HG02981 (cell line): Measurements from ENCODE around the gene LUZP4.
"Not testable (repeated sequence)": the region's sequence is repeated elsewhere in the genome, so short reads cannot be mapped to it uniquely, and the experiment has no call there.

Source experiments
- ATAC-seq: cut with Tn5 transposase; IDR thresholded peaks from one replicate; pipeline ENCODE4 v1.9.1; 2021; ENCODE audit warnings: mild to moderate bottlenecking, moderate library complexity; ENCODE audit not compliant: unreplicated experiment

LUZP4 gene

GRCh38 chrX:115289465-115289864 is at the start of gene LUZP4:
LUZP4 (plus strand) TSS chrX:115289715; CDS start chrX:115289760, 45 bp downstream.
- ATAC-seq = no peak

DNA sequence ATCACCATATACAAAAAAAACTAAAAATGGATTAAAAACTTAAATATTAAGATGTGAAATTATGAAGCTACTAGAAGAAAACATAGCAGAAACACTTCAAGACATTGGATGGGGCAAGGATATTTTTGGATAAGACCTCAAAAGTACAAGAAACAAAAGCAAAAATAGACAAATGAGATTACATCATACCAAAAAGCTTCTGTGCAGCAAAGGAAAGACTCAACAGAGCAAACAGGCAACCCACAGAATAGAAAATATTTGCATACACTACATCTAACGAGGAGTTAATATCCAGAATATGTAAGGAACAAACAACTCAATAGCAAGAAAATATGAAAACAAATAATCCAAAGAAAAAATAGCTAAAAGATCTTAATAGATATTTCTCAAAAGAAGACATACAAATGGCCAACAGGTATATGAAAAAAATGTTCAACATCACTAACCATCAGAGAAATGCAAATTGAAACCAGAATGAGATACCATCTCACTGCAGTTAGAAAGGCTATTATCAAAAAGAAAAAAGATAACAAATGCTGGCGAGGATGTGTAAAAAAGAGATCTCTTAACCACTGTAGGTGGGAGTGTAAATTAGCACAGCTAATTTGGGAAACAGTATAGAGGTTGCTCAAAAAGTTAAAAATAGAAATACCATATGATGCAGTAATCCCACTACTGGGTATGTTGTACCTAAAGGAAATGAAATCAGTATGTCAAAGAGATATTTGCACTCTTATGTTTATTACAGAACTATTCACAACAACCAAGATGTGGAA is 37.9 kb upstream of the LUZP4 start:
- no peak for ATAC-seq

DNA sequence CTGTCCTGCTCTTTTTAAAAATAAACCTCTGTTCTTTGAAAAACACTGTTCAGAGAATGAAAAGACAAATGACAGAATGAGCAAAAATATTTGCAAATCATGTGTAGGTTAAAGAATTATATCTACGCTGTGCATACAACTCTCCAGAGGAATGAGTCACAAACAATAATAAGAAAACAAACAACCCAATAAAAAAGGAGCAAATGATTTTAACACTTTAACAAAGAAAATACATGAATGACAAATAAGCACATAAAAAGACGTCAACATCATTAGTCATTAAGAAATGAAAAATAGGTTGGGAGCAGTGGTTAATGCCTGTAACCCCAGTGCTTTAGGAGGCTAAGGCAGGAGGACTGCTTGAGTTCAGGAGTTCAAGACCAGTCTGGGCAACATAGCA is 34.5 kb upstream of the LUZP4 start:
- ATAC-seq = no peak

- ATAC-seq = no peak
Observed at GRCh38 chrX:115257711-115258110, 31.8 kb upstream of the LUZP4 start.

DNA sequence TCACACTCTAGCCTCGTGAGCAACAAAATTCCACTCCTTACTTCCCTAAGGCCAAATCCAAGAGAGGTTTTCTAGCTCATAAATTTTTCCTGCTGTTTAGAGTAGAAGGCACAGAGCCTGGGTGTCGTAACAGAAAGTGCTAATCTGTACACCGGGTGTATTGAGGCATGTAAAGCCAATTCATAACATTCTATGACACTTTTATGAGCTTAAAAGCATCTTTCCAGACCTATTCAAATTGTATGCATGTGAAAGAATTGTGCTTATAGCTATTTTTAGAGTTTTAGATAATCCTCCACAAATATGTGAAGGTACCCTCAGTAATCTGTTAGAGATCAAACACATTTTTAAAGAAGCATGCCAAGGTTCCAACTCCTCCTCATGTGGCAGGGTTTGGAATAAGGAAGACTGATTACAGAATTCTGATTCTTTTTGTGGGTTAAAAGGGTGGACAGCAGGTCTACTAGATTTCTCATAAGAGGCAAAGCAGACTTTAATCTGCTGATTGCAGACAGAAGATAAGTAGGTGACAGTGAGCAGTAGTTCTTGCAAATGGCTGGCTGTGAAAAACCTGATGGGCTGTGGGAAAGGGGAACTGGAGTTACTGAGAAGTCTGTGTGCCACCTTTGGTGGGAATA is 30.2 kb upstream of the LUZP4 start:
- no peak for ATAC-seq

- ATAC-seq = no peak
Observed at GRCh38 chrX:115260330-115260729, 29.2 kb upstream of the LUZP4 start.

- ATAC-seq = no peak
Observed at GRCh38 chrX:115261148-115261547, 28.4 kb upstream of the LUZP4 start.

- ATAC-seq = no peak
Observed at GRCh38 chrX:115264009-115264408, 25.5 kb upstream of the LUZP4 start.

DNA sequence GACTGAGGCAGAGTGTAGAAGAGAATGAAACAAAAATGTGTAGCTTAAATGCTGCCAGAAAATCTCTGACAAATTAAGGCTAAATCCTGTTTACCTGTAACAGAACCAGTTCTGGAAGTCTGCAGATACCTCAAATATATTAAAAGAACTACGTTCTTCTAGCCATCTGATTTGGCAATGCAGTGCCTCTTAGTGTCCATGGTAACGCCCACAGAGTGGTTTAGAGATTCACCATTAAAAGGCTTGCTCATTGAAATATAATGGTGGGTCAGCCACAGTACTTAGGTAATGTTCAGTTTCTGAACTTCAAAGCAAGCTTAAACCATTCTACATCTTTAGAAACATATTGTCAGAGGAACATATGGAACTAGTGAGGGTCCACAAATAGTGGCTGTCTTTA is 23.2 kb upstream of the LUZP4 start:
- ATAC-seq = no peak

GRCh38 chrX:115268421-115268820 is 21.1 kb upstream of the LUZP4 start:
- no peak for ATAC-seq

DNA sequence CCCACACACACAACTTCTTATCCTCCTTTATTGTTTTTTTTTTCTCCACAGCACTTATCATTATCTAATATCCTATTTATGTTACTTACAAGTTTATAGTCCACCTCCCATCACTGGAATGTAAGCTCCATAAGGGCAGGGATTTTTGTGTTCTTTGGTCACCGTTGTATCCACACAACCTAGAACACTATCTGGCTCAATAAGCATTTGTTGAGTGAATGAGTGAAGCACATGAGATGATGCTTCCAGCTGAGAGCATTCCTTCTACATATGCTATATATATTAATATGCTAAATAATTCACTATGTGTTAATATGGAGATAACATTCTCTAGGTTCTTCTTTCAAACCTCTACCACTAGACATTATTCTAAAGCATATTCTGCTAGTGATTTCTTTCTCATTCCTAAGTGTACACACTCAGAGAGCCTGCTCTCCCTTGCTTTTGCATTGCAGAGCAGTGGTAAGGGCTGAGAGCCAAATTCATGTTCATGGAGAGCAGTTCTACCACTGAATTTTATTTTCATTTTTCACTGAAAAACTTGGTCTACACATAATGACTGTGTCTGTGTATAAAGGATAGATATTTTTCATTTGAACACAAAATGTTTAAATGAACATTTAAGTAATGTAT is 20.3 kb upstream of the LUZP4 start:
- ATAC-seq = no peak

DNA sequence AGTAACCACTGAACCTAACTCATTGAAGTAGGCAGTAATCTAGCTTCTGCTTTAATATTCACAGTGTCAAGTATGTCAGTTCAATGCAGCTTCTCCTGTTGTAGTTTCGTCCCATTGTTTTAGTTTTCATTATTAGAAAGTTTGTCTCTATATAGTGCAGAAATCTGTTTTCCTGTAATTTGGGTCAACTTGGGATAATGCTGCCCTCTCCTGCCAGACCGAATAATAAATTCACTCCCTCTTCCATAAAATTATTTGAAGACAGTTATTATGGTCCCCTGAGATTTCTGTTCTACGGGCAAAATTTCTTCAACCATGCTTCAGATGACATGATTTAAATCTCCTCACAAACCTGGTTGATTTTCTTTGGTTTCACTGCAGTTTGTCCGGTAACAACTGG is 4.6 kb upstream of the LUZP4 start:
- ATAC-seq = no peak

DNA sequence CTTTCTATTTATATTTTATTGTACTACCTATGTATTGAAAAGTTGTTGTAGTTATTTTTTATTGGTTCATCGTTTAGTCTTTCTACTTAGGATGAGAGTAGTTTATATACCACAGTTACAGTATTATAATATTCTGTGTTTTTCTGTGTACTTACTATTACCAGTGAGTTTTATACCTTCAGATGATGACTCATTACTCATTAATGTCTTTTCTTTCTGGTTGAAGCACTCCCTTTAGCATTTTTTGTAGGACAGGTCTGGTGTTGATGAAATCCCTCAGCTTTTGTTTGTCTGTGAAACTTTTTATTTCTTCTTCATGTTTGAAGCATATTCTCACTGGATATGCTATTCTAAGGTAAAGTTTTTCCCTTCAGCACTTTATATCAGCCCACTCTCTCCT is 7.7 kb downstream of the LUZP4 start:
- no peak for ATAC-seq

- ATAC-seq = no peak
Observed at GRCh38 chrX:115311139-115311538, 21.6 kb downstream of the LUZP4 start.

DNA sequence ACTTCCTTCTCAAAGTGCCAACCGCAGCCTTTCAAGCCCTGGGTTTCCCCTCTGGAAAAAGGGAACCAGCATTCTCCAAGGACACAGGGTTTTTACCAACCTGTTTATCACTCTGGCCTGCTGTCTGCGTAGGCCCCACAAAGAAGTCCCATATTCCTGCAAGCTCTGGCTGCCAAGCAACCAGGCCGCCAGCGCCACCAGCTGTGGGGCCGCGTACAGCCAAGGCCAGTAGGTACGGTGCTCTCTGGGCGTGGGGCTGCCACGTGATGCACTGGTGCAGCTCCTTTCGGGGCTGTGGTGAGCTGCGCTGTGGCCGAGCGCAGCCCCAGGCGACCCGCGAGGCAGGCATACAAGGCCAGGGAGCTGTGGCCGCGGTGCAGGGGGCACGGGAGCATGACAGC is 22.1 kb downstream of the LUZP4 start:
- no peak for ATAC-seq

GRCh38 chrX:115318139-115318538 is 28.6 kb downstream of the LUZP4 start:
- ATAC-seq = no peak

DNA sequence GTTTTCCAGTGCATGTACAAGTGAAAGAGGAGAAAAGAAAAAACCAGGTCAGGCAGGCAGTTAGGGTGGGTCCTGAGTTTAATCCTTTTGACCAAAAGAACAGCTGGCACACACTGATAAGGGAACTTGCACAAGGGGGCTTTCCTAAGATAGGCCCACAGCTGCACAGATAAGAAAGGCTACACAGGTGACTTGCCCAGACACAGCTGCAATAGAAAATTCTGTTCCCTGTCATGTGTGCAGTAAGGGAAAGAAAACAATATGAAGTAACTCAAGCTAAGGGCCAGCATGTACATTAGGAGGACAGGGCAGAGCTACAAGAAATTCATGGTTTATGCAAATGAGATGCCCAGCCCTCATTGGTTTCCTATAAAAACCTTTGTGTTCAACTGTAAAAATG is 32.9 kb downstream of the LUZP4 start:
- no peak for ATAC-seq

DNA sequence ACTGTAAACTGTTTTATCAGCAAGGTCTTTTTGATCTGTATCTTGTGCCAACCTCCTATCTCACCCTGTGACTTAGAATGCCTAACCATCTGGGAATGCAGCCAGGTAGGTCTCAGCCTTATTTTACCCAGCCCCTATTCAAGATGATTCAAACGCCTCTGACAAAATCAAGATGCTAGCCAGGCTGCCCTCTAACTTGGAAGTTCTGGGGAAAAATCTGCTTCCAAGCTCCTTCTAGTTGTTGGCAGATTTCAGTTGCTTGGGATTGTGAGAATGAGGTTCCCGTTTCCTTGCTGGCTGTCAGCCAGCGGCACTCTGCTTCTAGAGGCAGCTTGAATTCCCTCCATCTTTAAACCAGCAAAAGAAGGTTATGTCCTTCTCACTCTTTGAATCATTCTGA is 34.7 kb downstream of the LUZP4 start:
- ATAC-seq = no peak

GRCh38 chrX:115329282-115329681 is 39.8 kb downstream of the LUZP4 start:
- not testable (repeated sequence) for ATAC-seq

DNA sequence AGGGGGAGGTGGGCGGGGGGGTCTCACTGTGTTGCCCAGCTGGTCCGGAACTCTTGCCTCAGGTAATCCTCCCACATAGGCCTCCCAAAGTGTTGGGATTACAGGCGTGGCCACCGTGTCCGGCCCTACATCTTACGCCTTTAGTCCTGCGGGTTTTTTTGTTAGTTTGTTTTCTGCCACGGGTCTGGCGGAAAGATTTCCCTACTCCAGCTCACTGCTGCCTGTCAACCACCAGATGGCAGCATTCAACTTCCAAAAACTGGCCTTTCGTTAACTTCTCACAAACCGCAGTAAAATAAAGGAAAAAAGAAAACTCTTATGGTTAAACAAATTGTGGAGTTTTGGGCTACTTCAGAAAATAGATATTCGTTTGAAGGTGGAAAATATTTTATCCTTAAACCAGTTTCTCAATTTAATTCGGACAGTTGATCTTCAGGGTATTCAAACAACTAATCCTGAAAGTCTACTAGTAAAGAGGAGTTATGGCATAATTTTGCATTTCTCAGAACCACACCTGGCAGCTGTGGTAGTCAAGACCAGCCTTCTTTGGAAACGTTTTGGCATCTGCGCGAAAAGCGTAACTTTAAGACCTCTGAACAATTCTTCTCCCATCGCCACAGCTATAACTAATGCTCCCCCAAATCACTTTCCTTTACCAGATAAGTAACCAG is 41.1 kb downstream of the LUZP4 start:
- no peak for ATAC-seq

- no peak for ATAC-seq
Observed at GRCh38 chrX:115332832-115333231, 43.3 kb downstream of the LUZP4 start.

DNA sequence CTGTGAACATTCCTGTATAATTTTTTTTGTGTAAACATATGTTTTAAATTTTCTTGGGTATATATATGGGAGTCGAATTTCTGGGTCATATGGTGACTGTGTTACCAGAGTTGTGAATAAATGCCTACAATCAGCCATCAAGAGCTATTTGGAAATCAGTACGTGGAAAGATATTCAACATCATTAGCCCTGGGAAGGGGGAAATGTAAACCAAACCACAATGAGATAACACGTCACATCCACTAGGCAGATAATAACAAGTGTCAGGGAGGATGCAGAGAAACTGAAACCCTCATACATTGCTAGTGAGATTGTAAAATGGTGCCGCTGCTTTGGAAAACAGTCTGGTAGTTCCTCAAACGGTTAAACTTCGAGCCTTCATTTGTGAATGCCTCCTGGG is 43.9 kb downstream of the LUZP4 start:
- ATAC-seq = no peak
